CD4-positive, alpha-beta T cell treated with Interleukin-4 for 4 hours (primary cell): ENCODE data around the gene ZC3HAV1L.
"Not testable (repeated sequence)": the region's sequence is repeated elsewhere in the genome, so short reads cannot be mapped to it uniquely, and the experiment has no call there.

Experiments
- DNase-seq: peaks from one replicate; pipeline ENCODE4 v3.0.0-alpha.2; 2020

ZC3HAV1L gene, protein sequence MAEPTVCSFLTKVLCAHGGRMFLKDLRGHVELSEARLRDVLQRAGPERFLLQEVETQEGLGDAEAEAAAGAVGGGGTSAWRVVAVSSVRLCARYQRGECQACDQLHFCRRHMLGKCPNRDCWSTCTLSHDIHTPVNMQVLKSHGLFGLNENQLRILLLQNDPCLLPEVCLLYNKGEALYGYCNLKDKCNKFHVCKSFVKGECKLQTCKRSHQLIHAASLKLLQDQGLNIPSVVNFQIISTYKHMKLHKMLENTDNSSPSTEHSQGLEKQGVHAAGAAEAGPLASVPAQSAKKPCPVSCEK

GRCh38 chr7:139035586-139036353, at the start of gene ZC3HAV1L:
Gene ZC3HAV1L, minus strand, starts transcription at chr7:139036042. Its CDS starts 25 bp downstream, at chr7:139036017.
- DNase-seq, result peak; percentile 28

GRCh38 chr7:139084709-139085108, 48.9 kb upstream of the ZC3HAV1L start:
- DNase-seq, result peak; percentile 46

- no peak for DNase-seq
These were observed 45.7 kb upstream of the ZC3HAV1L start for GRCh38 chr7:139081584-139081983.

- no peak for DNase-seq
These were observed 45.1 kb upstream of the ZC3HAV1L start for GRCh38 chr7:139080905-139081304.

- no peak for DNase-seq
These were observed 44.0 kb upstream of the ZC3HAV1L start for GRCh38 chr7:139079861-139080260.

- no peak for DNase-seq
These were observed 43.1 kb upstream of the ZC3HAV1L start for GRCh38 chr7:139078911-139079310.

GRCh38 chr7:139078399-139078798, 42.6 kb upstream of the ZC3HAV1L start:
- DNase-seq, result no peak

DNA sequence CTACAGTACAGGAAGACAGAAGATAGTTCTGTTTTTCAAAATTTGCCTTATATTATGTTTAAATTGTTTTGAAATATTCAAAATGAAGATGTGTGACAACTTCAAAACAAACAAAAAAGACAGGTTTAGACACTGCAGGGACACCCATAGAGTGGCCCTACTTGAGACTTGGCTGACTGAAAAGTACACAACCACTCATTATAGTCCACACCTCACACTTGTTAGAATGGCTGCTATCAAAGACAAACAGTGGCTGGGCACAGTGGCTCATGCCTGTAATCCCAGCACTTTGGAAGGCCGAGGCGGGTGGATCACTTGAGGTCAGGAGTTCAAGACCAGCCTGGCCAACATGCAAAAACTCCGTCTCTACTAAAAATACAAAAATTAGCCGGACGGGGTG, 41.9 kb upstream of the ZC3HAV1L start:
- DNase-seq, result not testable (repeated sequence)

- no peak for DNase-seq
These were observed 40.2 kb upstream of the ZC3HAV1L start for GRCh38 chr7:139075871-139076686.

DNA sequence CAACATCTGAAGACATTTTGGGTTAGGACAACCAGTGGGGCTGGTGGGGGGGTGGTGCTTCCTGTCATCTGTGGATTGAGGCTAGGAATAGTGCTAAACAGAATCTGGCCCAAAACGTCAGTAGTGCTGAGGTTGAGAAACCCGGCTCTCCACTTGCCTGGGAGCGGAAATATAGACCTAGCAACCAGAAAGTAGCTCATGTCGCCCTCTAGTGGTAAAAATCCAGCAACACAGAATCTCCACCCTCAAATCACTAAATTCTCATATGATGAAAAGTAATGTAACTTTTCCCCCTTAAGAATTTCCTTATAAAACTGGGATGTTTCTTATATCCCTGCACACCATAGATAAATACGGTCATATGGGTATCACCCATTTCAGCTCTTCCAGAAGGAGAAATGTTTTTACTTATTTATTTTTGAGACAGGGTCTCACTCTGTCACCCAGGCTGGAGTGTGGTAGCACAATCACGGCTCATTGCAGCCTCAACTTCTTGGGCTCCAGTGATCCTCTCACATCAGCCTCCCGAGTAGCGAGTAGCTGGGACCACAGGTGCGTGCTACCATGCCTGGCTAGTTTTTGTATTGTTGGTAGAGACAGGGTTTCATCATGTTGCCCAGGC, 39.3 kb upstream of the ZC3HAV1L start:
- DNase-seq, result peak; percentile 82

- DNase-seq, result no peak
These were observed 37.0 kb upstream of the ZC3HAV1L start for GRCh38 chr7:139072796-139073195.

GRCh38 chr7:139071680-139072079, 35.8 kb upstream of the ZC3HAV1L start:
- DNase-seq, result no peak

- DNase-seq, result no peak
These were observed 32.9 kb upstream of the ZC3HAV1L start for GRCh38 chr7:139068544-139069399.

DNA sequence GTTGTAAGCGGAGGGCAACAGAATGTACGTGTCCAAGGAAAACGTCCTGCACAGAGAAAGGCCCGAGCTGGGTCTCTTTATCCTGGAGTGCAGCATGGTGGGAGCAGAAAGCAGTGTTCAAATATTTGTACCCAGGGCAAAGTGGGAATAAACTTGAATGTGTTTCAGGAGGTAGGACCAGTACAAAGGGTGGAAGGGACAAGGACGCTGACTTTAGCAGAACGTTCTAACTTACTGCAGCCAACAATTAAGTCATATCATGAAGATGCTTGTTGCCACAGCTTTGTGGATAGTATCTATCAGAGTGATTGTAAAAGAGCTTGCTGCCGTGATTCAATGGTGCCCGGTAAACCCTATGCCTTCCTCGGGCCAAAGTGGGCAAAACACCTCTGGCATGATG, 30.5 kb upstream of the ZC3HAV1L start:
- DNase-seq, result no peak

GRCh38 chr7:139065323-139065722, 29.5 kb upstream of the ZC3HAV1L start:
- DNase-seq, result no peak

DNA sequence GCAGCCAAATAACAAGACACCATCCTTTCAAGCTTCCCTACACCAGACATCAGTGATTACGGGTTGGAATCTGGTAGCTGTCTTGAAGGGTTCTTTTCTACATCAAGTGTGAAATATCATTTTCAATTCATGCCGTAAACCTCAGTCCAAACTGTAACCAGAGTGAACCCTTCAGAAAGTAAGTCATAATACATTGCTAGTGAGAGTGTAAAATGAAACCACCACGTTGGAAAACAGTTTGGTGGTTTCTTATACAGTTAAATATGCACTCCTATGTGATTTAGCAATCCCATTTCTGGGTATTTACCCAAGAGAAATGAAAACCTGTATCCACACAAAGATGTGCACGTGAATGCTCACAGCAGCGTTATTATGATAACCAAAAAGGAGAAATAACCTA, 25.6 kb upstream of the ZC3HAV1L start:
- DNase-seq, result no peak

- DNase-seq, result no peak
These were observed 24.9 kb upstream of the ZC3HAV1L start for GRCh38 chr7:139060695-139061237.

DNA sequence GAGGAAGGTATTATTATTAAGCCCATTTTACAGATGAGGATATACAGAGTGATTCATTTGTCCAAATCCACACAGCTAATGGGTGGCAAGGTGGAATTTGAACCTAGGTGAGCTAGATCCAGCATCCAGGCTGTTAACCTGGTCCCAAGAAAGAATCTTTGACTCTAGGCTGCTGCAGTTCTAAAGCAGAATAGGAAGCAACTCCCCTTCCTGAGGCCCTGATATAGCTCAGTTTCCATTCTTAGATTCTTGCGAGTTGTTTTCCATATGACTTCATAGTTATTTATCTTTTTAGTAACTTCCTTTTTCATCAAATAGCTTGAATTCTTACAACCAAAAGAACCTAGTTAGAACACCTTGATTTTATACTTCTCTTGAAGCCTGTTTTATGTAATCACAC, 24.1 kb upstream of the ZC3HAV1L start:
- DNase-seq, result no peak

DNA sequence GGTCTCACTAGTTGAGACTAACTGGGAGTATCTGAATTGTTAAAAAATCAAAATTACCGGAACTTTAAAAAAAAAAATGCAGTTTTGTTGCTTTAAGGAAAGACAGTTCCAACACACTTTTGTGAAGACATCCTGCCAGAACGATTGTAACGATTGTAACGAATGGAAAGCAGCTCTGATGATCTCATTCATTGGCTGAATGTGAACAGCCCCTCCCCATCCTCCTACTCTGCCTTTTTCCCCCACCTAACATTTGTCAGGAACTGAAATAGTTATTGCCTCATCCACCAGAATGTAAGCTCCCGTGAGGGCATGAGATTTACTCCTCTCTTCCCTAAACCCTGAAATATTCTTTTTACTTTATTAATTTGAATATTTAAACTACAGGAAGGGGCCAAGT, 23.1 kb upstream of the ZC3HAV1L start:
- DNase-seq, result no peak

DNA sequence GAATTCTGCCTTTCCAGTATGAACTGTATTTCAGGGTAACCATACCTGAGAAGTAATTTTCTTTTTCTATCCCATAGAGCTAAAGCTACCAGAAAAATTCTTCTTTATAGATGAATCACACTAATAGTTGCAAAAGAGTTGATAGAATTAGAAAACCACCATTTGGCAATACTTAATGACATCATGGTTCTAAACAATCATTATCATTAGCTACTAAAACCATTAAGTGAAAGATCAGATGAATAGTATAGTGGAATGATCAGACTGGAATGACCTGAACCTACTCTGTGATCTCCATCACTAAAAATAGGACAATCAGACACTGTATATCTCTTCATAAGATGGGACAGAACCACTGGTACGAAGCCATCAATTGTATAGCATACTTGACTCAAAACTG, 19.8 kb upstream of the ZC3HAV1L start:
- no peak for DNase-seq

- DNase-seq, result not testable (repeated sequence)
These were observed 18.8 kb upstream of the ZC3HAV1L start for GRCh38 chr7:139054656-139055055.

DNA sequence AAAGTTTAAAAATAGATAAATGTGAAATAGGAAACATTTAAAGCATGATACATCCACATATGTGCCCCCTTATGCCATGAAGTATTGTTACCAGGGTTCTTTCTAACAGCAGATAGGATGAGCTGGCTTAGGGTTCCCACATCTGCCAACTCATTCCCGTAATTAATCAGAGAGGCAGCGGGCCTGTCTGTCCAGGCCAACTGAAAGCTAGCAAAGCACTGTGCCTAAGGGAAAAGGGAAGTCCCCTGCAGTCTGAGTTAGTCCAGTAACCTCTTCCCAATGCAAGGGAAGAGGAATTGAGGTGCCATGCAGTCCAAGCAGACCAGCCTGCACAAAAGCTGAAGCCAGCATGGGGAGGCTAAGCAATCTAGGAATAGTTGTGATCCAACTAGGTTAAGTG, 18.3 kb upstream of the ZC3HAV1L start:
- no peak for DNase-seq
